PC-3 (cell line): ENCODE data around the gene GOLM1.

Experiments used
- CTCF ChIP-seq: fragments of 300-600 bp; sonication (generic); conservative IDR thresholded peaks from 2 replicates; pipeline ENCODE4 v1.5.1; 2017; ENCODE audit warnings: antibody characterized with exemption, low read depth, mild to moderate bottlenecking, low read length
- EZH2 ChIP-seq: fragments of 300-600 bp; sonication (generic); IDR thresholded peaks from one replicate; pipeline ENCODE4 v1.6.1; 2017; ENCODE audit warnings: antibody characterized with exemption, mild to moderate bottlenecking, low read length; ENCODE audit not compliant: unreplicated experiment
- EZH2phosphoT487 ChIP-seq: fragments of 300-600 bp; sonication (generic); IDR thresholded peaks from 2 replicates; pipeline ENCODE4 v1.6.1; 2018; ENCODE audit warnings: mild to moderate bottlenecking, antibody characterized with exemption, low read length, borderline replicate concordance

- TF ChIP-seq CTCF (no peak), EZH2phosphoT487 (no peak), EZH2 (no peak)
These were observed 112.1 kb downstream of the GOLM1 start for GRCh38 chr9:85987236-85987635.
